ENCODE measurements around the gene EMID1. TPM values are rescaled to one million over a fixed set of nuclear protein-coding genes. Genes with fewer than 3 reads are reported as not detected.

The EMID1 gene
- total RNA-seq, 1 donor from 2014 or later = 0.64 TPM

DNA sequence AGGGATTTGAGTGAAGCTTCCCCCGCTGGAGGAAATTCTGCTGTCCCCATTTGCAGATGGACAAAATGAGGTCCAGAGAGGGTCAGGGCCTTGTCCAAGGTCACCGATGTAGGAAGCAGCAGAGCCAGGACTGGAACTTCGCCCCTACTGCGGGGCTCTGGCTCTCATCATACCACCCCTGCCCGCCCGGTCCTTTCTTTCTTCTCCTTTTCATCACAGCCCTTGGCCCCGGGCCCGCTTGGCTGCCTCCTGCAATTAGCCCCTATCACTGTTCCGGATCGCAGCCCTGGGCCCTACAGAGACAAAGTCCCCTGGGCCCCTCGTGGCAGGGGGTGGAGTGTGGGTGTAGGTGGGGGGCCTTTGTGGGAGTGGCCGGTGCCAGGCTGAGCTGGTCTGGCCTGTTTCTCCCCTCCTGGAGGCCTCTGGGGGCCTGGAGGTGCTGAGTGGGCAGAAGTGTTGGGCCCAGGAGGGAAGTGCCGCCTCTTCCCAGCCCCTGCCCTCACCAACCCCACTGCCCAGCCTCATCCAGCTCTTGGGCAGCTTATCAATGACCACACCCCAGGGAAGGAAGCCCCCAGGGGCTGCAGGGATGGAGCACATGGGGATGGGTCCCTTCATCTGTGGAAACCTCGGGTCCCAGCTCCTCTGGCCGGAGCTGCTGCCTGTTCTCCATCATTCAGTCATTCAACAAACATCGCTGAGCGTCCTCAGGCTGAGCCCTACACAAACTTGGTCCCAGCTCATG is 3.4 kb downstream of the EMID1 start:
- Histone ChIP-seq H3K27me3 (no peaks in the 10 kb centered on the region), H3K27ac (no peak overlapping the region), H3K4me1 (no peaks in the 10 kb centered on the region), H3K36me3 (no peaks in the 10 kb centered on the region), H3K9me3 (no peaks in the 10 kb centered on the region), H3K4me3 (no peak overlapping the region)
- no peak for TF ChIP-seq CTCF (IDR thresholded peaks at IDR 0.05)
- DNase-seq (ENCODE audit: low spot score in 2 of 2) = no peak
- intact Hi-C loops (cut with DNase I) = no loop called here

- intact Hi-C loops (cut with DNase I) = no loop called here
- TF ChIP-seq CTCF (IDR thresholded peaks at IDR 0.05) = no peak
- no peak overlapping the region for H3K4me3 ChIP-seq
- no peaks in the 10 kb centered on the region for H3K9me3 ChIP-seq
- H3K36me3 ChIP-seq = no peaks in the 10 kb centered on the region
- DNase-seq (ENCODE audit: low spot score in 2 of 2) = no peak
- no peak overlapping the region for H3K27ac ChIP-seq
- H3K4me1 ChIP-seq = no peaks in the 10 kb centered on the region
- H3K27me3 ChIP-seq = no peaks in the 10 kb centered on the region
Observed at GRCh38 chr22:29209624-29209929, 3.9 kb downstream of the EMID1 start.

DNA sequence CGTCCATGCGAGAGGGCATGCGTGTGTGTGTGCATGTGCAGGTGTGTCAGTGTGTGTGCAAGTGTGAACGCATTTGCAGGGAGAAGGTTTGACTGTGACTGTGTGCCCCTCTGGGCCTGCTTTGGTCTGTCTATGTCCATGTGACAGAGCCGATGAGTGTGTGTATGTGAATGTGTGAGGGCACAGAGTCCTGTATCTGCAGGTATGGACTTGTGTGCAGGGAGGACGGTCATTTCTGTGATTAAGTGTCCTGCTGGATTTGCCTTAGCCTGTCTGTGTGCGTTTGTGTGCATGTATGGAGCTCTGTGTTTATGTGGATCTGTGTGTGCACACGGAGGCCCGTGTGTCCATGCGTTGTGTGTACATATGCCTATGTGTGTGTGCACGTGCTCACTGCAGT is 5.4 kb downstream of the EMID1 start:
- no peaks in the 10 kb centered on the region for H3K9me3 ChIP-seq

DNA sequence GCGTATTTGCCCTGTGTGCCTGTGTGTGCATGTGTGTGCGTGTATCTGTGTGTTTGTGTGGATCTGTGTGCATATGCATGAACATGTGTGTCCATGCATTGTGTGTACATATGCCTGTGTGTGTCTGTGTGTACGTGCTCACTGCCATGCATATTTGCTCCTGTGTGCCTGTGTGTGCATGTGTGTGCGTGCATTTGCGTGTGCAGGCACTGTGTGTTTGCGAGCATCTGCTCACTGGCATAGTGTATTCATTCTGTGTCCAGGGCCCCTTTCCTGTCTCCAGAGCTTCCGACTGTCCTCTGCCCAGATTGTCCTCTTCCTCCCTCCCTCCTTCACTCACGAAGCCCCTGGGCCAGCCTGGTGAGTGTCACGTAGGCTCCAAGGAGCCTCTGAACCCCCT is 5.8 kb downstream of the EMID1 start:
- intact Hi-C loops (cut with DNase I) = no loop called here
- H3K9me3 ChIP-seq = no peaks in the 10 kb centered on the region
- H3K4me1 ChIP-seq = no peaks in the 10 kb centered on the region
- no peaks in the 10 kb centered on the region for H3K27me3 ChIP-seq
- TF ChIP-seq CTCF (IDR thresholded peaks at IDR 0.05) = no peak
- H3K36me3 ChIP-seq = no peaks in the 10 kb centered on the region
- no peak overlapping the region for H3K27ac ChIP-seq
- H3K4me3 ChIP-seq = no peak overlapping the region
- DNase-seq (ENCODE audit: low spot score in 2 of 2) = no peak

More for the DNA sequence above, 5.4 kb downstream of the EMID1 start:
- no peaks in the 10 kb centered on the region for H3K36me3 ChIP-seq
- H3K27ac ChIP-seq = no peak overlapping the region
- intact Hi-C loops (cut with DNase I) = no loop called here
- DNase-seq (ENCODE audit: low spot score in 2 of 2) = no peak
- H3K4me3 ChIP-seq = no peak overlapping the region
- TF ChIP-seq CTCF (IDR thresholded peaks at IDR 0.05) = no peak
- no peaks in the 10 kb centered on the region for H3K4me1 ChIP-seq
- no peaks in the 10 kb centered on the region for H3K27me3 ChIP-seq

GRCh38 chr22:29212743-29213142 is 7.0 kb downstream of the EMID1 start:
- TF ChIP-seq CTCF (IDR thresholded peaks at IDR 0.05) = no peak
- DNase-seq (ENCODE audit: low spot score in 2 of 2) = no peak
- H3K4me1 ChIP-seq = no peaks in the 10 kb centered on the region
- intact Hi-C loops (cut with DNase I) = no loop called here
- no peaks in the 10 kb centered on the region for H3K36me3 ChIP-seq
- H3K27me3 ChIP-seq = no peaks in the 10 kb centered on the region
- H3K4me3 ChIP-seq = no peak overlapping the region
- H3K27ac ChIP-seq = no peak overlapping the region
- H3K9me3 ChIP-seq = no peaks in the 10 kb centered on the region

DNA sequence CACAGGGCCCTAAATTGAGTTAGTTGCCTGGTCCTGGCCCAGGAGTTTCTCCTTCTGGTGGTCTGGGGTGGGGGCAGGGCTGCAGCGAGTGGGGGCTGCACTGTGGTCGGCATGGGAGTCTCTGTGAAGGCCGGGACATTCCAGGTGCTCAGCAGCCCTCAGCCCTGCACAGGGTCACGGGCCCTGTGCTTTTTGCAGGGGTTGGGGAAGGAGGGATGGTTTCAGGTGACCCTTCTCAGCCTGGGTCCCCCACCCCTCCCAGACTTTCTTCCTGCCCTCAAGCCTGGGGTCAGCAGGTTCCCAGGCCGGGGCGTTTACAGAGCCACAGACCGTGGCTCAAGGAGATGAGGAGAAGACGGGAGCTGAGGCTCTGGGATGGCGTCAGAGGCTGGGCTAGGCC is 7.8 kb downstream of the EMID1 start:
- intact Hi-C loops (cut with DNase I) = no loop called here
- H3K27ac ChIP-seq = no peak overlapping the region
- no peaks in the 10 kb centered on the region for H3K27me3 ChIP-seq
- no peak for DNase-seq (ENCODE audit: low spot score in 2 of 2)
- H3K4me3 ChIP-seq = no peak overlapping the region
- H3K36me3 ChIP-seq = no peaks in the 10 kb centered on the region
- no peaks in the 10 kb centered on the region for H3K4me1 ChIP-seq
- H3K9me3 ChIP-seq = no peaks in the 10 kb centered on the region
- TF ChIP-seq CTCF (IDR thresholded peaks at IDR 0.05) = no peak
